Erythroblast (primary cell): ENCODE results near the gene GPX4.

Experiments
- GATA1 ChIP-seq: IDR thresholded peaks from 2 replicates; pipeline ENCODE4 v1.6.1; 2011; ENCODE audit warnings: low read depth, mild to moderate bottlenecking, control low read depth, low read length, moderate library complexity
- POLR2A ChIP-seq: IDR thresholded peaks from 2 replicates; pipeline ENCODE4 v1.6.1; 2011; ENCODE audit warnings: mild to moderate bottlenecking, low read length

DNA sequence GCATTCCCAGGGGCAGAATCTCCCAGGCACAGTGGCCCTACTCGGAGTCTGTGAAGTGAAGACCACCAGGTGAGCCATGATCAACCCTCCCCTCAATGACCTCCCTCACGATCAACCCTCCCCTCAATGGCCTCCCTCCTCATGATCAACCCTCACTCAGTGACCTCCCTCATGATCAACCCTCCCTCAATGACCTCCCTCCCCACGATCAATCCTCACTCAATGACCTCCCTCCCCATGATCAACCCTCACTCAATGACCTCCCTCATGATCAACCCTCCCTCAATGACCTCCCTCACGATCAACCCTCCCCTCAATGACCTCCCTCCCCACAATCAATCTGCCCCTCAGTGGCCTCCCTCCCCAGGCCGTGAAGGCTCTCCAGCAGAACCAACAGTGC is 38.1 kb downstream of the GPX4 start:
- no peak for TF ChIP-seq POLR2A
- no peak for TF ChIP-seq GATA1
